HEK293 (cell line): Measurements from ENCODE around the gene ADD2.

ENCODE experiments used
- EGR2 ChIP-seq: fragments of 450-650 bp; formaldehyde crosslinking; IDR thresholded peaks from 2 replicates; pipeline ENCODE4 v1.5.1; 2016; ENCODE audit warnings: low read depth, missing biosample characterization, missing genetic modification characterization
- HOXA7 ChIP-seq: sonication (generic); formaldehyde crosslinking; IDR thresholded peaks from 2 replicates; pipeline ENCODE4 v1.8.1; 2022; ENCODE audit warnings: missing genetic modification reagents, borderline replicate concordance
- MZF1 ChIP-seq: fragments of 450-650 bp; formaldehyde crosslinking; IDR thresholded peaks from 2 replicates; pipeline ENCODE4 v1.5.1; 2017; ENCODE audit warnings: missing biosample characterization, missing genetic modification characterization, borderline replicate concordance
- SCRT1 ChIP-seq: fragments of 450-650 bp; formaldehyde crosslinking; IDR thresholded peaks from 2 replicates; pipeline ENCODE4 v1.5.1; 2016; ENCODE audit warnings: missing biosample characterization, missing genetic modification characterization, borderline replicate concordance
- ZNF140 ChIP-seq: fragments of 450-650 bp; formaldehyde crosslinking; IDR thresholded peaks from 2 replicates; pipeline ENCODE4 v1.5.1; 2016; ENCODE audit warnings: missing biosample characterization, missing genetic modification characterization
- ZNF311 ChIP-seq: fragments of 450-650 bp; formaldehyde crosslinking; IDR thresholded peaks from 2 replicates; pipeline ENCODE4 v1.5.1; 2017; ENCODE audit warnings: missing biosample characterization, missing genetic modification characterization, borderline replicate concordance
- ZNF324 ChIP-seq: fragments of 450-650 bp; formaldehyde crosslinking; IDR thresholded peaks from 2 replicates; pipeline ENCODE4 v1.5.1; 2016; ENCODE audit warnings: missing biosample characterization, missing genetic modification characterization
- ZNF768 ChIP-seq: fragments of 450-650 bp; formaldehyde crosslinking; IDR thresholded peaks from 2 replicates; pipeline ENCODE4 v1.5.1; 2018; ENCODE audit warnings: missing biosample characterization, mild to moderate bottlenecking, missing genetic modification characterization
- TF ChIP-seq, protein P1 (sequence below): IDR thresholded peaks from 2 replicates; pipeline ENCODE4 v1.6.1; 2011; ENCODE audit warnings: mild to moderate bottlenecking, low read depth, low read length, borderline replicate concordance
- TF ChIP-seq, protein P2 (sequence below): fragments of 450-650 bp; formaldehyde crosslinking; IDR thresholded peaks from 2 replicates; pipeline ENCODE4 v1.5.1; 2016; ENCODE audit warnings: missing biosample characterization, missing genetic modification characterization
- TF ChIP-seq, protein P3 (sequence below): sonication (generic); formaldehyde crosslinking; IDR thresholded peaks from 2 replicates; pipeline ENCODE4 v1.8.1; 2022; ENCODE audit warnings: mild to moderate bottlenecking, moderate library complexity, missing genetic modification reagents
- TF ChIP-seq, protein P4 (sequence below): fragments of 450-650 bp; formaldehyde crosslinking; IDR thresholded peaks from 2 replicates; pipeline ENCODE4 v1.5.1; 2016; ENCODE audit warnings: missing biosample characterization, missing genetic modification characterization

DNA sequence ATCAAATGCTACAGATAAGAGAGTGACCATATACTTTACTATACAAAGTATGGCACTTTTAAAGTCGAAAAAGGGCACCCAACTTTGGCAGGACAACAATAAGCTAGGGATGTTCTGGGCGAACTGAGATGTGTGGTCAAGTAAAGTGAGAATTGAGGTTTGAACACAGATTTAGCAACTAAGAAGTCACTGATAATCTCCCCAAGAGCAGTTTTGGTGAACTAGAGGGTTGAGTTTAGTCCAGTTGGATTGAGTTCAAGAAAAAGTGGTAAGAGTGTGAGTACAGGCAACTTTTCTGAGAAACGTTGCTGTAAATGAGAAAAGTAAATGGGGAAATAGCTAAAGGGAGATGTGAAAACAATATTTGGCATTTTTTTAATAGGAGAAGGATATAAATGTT lies 148.8 kb downstream of the ADD2 start:
- TF ChIP-seq, protein P1, sequence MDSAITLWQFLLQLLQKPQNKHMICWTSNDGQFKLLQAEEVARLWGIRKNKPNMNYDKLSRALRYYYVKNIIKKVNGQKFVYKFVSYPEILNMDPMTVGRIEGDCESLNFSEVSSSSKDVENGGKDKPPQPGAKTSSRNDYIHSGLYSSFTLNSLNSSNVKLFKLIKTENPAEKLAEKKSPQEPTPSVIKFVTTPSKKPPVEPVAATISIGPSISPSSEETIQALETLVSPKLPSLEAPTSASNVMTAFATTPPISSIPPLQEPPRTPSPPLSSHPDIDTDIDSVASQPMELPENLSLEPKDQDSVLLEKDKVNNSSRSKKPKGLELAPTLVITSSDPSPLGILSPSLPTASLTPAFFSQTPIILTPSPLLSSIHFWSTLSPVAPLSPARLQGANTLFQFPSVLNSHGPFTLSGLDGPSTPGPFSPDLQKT = no peak
- no peak for TF ChIP-seq EGR2 (tag by site-specific recombination)
- no peak for TF ChIP-seq ZNF324 (tag by site-specific recombination)
- TF ChIP-seq ZNF768 (tag by site-specific recombination) = no peak
- TF ChIP-seq, protein P2, sequence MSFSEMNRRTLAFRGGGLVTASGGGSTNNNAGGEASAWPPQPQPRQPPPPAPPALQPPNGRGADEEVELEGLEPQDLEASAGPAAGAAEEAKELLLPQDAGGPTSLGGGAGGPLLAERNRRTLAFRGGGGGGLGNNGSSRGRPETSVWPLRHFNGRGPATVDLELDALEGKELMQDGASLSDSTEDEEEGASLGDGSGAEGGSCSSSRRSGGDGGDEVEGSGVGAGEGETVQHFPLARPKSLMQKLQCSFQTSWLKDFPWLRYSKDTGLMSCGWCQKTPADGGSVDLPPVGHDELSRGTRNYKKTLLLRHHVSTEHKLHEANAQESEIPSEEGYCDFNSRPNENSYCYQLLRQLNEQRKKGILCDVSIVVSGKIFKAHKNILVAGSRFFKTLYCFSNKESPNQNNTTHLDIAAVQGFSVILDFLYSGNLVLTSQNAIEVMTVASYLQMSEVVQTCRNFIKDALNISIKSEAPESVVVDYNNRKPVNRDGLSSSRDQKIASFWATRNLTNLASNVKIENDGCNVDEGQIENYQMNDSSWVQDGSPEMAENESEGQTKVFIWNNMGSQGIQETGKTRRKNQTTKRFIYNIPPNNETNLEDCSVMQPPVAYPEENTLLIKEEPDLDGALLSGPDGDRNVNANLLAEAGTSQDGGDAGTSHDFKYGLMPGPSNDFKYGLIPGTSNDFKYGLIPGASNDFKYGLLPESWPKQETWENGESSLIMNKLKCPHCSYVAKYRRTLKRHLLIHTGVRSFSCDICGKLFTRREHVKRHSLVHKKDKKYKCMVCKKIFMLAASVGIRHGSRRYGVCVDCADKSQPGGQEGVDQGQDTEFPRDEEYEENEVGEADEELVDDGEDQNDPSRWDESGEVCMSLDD = no peak
- no peak for TF ChIP-seq SCRT1 (tag by site-specific recombination)
- TF ChIP-seq ZNF140 (tag by site-specific recombination) = no peak
- TF ChIP-seq, protein P3, sequence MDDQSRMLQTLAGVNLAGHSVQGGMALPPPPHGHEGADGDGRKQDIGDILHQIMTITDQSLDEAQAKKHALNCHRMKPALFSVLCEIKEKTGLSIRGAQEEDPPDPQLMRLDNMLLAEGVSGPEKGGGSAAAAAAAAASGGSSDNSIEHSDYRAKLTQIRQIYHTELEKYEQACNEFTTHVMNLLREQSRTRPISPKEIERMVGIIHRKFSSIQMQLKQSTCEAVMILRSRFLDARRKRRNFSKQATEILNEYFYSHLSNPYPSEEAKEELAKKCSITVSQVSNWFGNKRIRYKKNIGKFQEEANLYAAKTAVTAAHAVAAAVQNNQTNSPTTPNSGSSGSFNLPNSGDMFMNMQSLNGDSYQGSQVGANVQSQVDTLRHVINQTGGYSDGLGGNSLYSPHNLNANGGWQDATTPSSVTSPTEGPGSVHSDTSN = no peak
- TF ChIP-seq, protein P4, sequence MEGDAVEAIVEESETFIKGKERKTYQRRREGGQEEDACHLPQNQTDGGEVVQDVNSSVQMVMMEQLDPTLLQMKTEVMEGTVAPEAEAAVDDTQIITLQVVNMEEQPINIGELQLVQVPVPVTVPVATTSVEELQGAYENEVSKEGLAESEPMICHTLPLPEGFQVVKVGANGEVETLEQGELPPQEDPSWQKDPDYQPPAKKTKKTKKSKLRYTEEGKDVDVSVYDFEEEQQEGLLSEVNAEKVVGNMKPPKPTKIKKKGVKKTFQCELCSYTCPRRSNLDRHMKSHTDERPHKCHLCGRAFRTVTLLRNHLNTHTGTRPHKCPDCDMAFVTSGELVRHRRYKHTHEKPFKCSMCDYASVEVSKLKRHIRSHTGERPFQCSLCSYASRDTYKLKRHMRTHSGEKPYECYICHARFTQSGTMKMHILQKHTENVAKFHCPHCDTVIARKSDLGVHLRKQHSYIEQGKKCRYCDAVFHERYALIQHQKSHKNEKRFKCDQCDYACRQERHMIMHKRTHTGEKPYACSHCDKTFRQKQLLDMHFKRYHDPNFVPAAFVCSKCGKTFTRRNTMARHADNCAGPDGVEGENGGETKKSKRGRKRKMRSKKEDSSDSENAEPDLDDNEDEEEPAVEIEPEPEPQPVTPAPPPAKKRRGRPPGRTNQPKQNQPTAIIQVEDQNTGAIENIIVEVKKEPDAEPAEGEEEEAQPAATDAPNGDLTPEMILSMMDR = no peak
- no peak for TF ChIP-seq MZF1 (tag by site-specific recombination)
- no peak for TF ChIP-seq ZNF311 (tag by site-specific recombination)
- no peak for TF ChIP-seq HOXA7 (CRISPR knock-in tag)
